Esophagus squamous epithelium (tissue), 5 donors: ENCODE measurements around the gene ARHGEF17. TPM values are rescaled to one million over a fixed set of nuclear protein-coding genes. Genes with fewer than 3 reads are reported as not detected.

Experiments used
- DNase-seq: peaks from one replicate; lab custom pipeline; 2025; lab: John Stamatoyannopoulos, UW
- H3K27ac ChIP-seq, 4 donors: fragments of 200-600 bp; sonication (generic); one replicate each; pipeline ENCODE4 v1.5.1; 2016 to 2019; ENCODE audit warnings: mild to moderate bottlenecking in 1 of 4
- H3K27me3 ChIP-seq, 4 donors: fragments of 200-600 bp; sonication (generic); 1 replicate in 3 of 4; 2 replicates in 1 of 4; pipeline versions ENCODE4 v1.5.1 to v1.6.0; 2017 to 2021; ENCODE audit warnings: antibody characterized with exemption in 1 of 4
- H3K36me3 ChIP-seq, 3 donors: fragments of 200-600 bp; sonication (generic); one replicate each; pipeline ENCODE4 v1.5.1; 2016 to 2019
- H3K4me1 ChIP-seq, 3 donors: fragments of 200-600 bp; sonication (generic); one replicate each; pipeline ENCODE4 v1.5.1; 2017 to 2019
- H3K4me3 ChIP-seq, 4 donors: fragments of 200-600 bp; sonication (generic); 1 replicate in 3 of 4; 2 replicates in 1 of 4; pipeline ENCODE4 v1.5.1; 2016 to 2019; ENCODE audit warnings: mild to moderate bottlenecking in 2 of 4, moderate library complexity in 1 of 4
- H3K9me3 ChIP-seq, 3 donors: fragments of 200-600 bp; sonication (generic); one replicate each; pipeline ENCODE4 v1.5.1; 2016 to 2019
- POLR2A ChIP-seq, 4 donors: fragments of 450-650 bp; IDR thresholded peaks; one replicate each; pipeline ENCODE4 v1.6.1; 2017; ENCODE audit warnings: antibody characterized with exemption in 4 of 4, mild to moderate bottlenecking in 4 of 4, moderate library complexity in 3 of 4
- WGBS, 2 donors: methylation state at CpG; one replicate each; pipeline ENCODE4 v1.1.5; 2018; 5-methylcytosine and 5-hydroxymethylcytosine counted together
- intact Hi-C: fragments of 100-400 bp; cut with DNase I; formaldehyde crosslinking; loops from one replicate; pipeline ENCODE4 v1.15.0; 2022
- total RNA-seq, 4 donors: library from RNA; depleted of rRNA; stranded (reverse); fragments of >200 nt; gene quantifications; one replicate each; pipeline ENCODE4 v1.1.0, GENCODE V29; 2016
- TF ChIP-seq, protein P1 (sequence below), 6 experiments: fragments of 450-650 bp in 4 of 6; fragments of 200-600 bp in 2 of 6; sonication (generic) in 2 of 6; IDR thresholded peaks; one replicate each; pipeline ENCODE4 v1.5.1; 2016 to 2019; ENCODE audit warnings: antibody characterized with exemption in 6 of 6, mild to moderate bottlenecking in 4 of 6, moderate library complexity in 4 of 6
- donor health status: DM: yes; HTN: yes; CAD: no.

The ARHGEF17 gene
- total RNA-seq, 4 donors from 2014 or later: 3.2 to 23.1 (median 5.4) TPM

DNA sequence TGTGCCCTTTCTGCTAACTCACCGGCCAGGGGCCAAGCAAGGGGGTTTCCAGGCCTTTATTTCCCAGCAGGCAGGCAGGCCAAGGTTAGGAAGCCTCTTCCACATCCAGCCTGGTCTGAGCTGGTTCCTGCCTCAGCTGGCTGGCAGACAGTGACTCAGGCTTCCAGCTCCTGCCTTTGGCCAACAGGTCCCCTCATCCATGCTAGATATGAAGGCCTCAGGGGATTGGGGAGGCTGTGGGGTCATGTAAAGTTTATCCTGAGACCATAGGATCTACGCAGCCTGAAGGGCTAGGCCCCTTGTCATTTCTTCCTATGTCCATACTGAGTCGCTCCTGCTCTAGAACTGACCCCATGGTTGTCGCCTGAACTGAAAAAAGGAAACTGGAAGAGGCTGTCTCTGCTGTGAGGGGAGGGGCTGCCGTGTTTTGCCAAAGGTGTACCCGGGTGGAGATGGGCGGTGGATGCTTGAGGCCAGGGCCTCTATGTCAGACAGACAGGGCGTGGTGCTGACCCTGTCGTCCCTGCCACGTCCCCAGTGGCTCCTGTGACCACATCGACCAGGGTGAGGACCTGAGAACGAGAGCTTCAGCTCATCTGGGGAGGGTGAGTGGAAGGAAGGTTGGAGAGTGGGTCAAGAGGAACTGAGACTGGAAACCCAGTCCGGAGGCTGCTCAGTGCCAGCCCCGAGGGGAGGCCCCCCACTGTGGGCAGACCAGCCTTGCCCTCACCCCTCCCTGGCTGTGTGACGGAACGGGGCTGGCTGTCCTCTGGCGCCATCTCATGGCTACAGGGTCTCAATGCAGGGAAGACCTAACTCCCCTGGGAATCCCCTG is 19.0 kb upstream of the ARHGEF17 start:
- H3K9me3 ChIP-seq: no peaks in the 10 kb centered on the region
- no peaks in the 10 kb centered on the region for H3K36me3 ChIP-seq
- peak; percentile 41 for DNase-seq
- H3K27me3 ChIP-seq: no peaks in the 10 kb centered on the region
- H3K27ac ChIP-seq: peak overlapping the region; percentile 12 to 78 (median 52)
- peaks cover 5 to 37% (median 23%) of the 10 kb centered on the region in 3 donors for H3K4me1 ChIP-seq
- H3K4me3 ChIP-seq: peak overlapping the region in 2 of 4 donors; percentile 5 to 48
- 22 to 40% methylated on average over 1 to 9 of the region's 17 CpGs for WGBS, 2 donors
- TF ChIP-seq POLR2A (IDR thresholded peaks at IDR 0.05): no peak
- TF ChIP-seq, protein P1, sequence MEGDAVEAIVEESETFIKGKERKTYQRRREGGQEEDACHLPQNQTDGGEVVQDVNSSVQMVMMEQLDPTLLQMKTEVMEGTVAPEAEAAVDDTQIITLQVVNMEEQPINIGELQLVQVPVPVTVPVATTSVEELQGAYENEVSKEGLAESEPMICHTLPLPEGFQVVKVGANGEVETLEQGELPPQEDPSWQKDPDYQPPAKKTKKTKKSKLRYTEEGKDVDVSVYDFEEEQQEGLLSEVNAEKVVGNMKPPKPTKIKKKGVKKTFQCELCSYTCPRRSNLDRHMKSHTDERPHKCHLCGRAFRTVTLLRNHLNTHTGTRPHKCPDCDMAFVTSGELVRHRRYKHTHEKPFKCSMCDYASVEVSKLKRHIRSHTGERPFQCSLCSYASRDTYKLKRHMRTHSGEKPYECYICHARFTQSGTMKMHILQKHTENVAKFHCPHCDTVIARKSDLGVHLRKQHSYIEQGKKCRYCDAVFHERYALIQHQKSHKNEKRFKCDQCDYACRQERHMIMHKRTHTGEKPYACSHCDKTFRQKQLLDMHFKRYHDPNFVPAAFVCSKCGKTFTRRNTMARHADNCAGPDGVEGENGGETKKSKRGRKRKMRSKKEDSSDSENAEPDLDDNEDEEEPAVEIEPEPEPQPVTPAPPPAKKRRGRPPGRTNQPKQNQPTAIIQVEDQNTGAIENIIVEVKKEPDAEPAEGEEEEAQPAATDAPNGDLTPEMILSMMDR (IDR thresholded peaks at IDR 0.05): peak; percentile 71 to 94 (median 86)
- intact Hi-C loops: no loop called here

DNA sequence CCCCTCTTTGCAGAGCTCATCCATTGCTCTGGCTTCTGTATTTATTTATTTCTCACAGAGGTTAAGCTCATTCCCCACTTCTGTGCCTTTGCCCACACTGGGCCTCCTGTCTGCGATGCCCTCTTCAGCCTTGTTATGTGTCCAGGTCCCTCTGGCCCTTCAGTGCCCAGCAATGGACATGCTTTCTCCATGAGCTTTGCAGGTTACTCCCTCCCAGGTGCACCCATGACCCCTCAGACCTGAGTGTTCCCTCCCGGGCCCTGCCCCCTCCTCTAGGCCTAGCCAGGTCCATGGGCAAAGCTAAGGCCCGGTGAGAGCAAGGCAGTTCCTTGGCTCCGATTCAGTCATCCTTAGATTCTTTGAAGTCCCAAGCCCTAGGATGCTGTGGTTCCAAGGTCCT is 17.5 kb upstream of the ARHGEF17 start:
- no peak for DNase-seq
- Histone ChIP-seq H3K4me1 (peaks cover 5 to 43% (median 20%) of the 10 kb centered on the region in 3 donors), H3K4me3 (no peak overlapping the region), H3K27ac (no peak overlapping the region), H3K9me3 (no peaks in the 10 kb centered on the region), H3K36me3 (no peaks in the 10 kb centered on the region), H3K27me3 (no peaks in the 10 kb centered on the region)
- 86 to 100% methylated on average over 1 to 4 of the region's 4 CpGs for WGBS, 2 donors
- TF ChIP-seq, protein P1 (IDR thresholded peaks at IDR 0.05): no peak
- no peak for TF ChIP-seq POLR2A (IDR thresholded peaks at IDR 0.05)
- intact Hi-C loops: loop anchor here (5.0 kb wide), 1 partner anchor 103 kb away; no protein-coding TSS in a partner anchor

DNA sequence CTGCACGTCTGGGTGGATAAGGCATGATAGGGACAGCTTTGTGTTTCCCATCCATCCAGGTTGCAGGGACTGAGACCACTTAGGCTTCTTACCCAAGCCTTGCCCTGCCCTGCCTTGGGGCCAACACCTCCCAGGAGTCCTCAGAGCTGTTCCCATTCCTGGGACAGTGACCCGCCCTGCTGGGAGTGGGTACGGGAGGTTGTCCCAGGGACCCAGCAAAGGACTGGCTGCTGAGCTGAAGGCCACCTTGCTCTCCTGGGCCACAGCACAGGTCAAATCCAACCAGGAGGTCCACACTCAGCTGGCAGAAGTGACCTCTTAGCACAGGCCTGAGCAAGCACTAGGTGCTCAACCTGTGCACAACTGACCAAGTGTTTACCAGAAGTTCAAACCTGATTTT is 16.9 kb upstream of the ARHGEF17 start:
- H3K27me3 ChIP-seq: no peaks in the 10 kb centered on the region
- WGBS, 2 donors: 86 to 100% methylated on average over 1 of the region's 3 CpGs

DNA sequence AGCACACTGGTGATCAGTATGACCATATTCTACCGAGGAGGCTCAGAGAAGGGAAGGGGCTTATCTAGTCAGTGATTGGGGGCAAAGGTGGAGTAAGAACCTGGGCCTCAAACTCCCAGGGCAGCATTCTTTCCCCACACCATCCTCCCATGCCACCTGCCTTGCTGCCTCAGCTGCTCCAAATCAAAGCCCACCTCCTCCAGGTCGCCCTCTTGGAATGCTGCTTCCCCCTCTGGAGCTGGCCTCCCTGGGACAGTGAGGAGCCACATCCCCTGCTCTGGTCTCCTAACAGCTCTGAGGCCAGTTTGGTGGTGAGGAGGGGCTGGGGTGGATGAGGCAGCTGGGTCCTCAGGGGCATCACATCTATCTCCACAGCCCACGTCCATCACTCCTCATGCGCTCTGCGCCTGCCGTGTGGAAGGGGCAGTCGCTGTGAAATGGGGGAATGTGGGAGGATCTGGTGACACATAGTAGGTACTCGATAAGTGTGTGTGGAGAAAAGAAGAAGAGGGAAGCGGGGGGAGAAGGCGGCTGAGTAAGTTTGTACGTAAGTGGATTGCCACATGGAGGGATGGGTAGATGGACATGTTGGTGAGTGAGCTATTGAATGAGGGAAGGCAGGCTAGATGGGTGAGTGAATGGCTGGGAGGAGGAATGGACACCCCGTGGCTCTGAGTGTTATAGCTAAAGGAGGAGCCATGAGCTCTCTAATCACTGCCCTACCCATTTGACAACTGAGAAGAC is 16.1 kb upstream of the ARHGEF17 start:
- Histone ChIP-seq H3K27me3 (no peaks in the 10 kb centered on the region), H3K9me3 (no peaks in the 10 kb centered on the region), H3K36me3 (no peaks in the 10 kb centered on the region), H3K4me1 (peaks cover 5 to 44% (median 20%) of the 10 kb centered on the region in 3 donors), H3K4me3 (no peak overlapping the region), H3K27ac (no peak overlapping the region)
- 74 to 84% methylated on average over 7 to 12 of the region's 12 CpGs for WGBS, 2 donors
- TF ChIP-seq, protein P1 (IDR thresholded peaks at IDR 0.05): no peak
- no peak for TF ChIP-seq POLR2A (IDR thresholded peaks at IDR 0.05)
- no peak for DNase-seq
- intact Hi-C loops: loop anchor here (5.0 kb wide), 1 partner anchor 105 kb away; no protein-coding TSS in a partner anchor

More for the DNA sequence above, 16.9 kb upstream of the ARHGEF17 start:
- Histone ChIP-seq H3K4me1 (peaks cover 5 to 44% (median 20%) of the 10 kb centered on the region in 3 donors), H3K36me3 (no peaks in the 10 kb centered on the region), H3K9me3 (no peaks in the 10 kb centered on the region), H3K4me3 (no peak overlapping the region), H3K27ac (no peak overlapping the region)
- intact Hi-C loops: loop anchor here (5.0 kb wide), 1 partner anchor 104 kb away; no protein-coding TSS in a partner anchor
- no peak for TF ChIP-seq POLR2A (IDR thresholded peaks at IDR 0.05)
- TF ChIP-seq, protein P1 (IDR thresholded peaks at IDR 0.05): no peak
- DNase-seq: no peak
